Islet precursor cell (in vitro differentiated cells): ENCODE measurements around the gene TECTA.

Experiments
- DNase-seq: peaks from one replicate; pipeline ENCODE4 v3.0.0-alpha.2; 2018

The TECTA gene

GRCh38 chr11:121180183-121180582 is 79.1 kb downstream of the TECTA start:
- no peak for DNase-seq

- no peak for DNase-seq
Measured at GRCh38 chr11:121188776-121189175, 87.7 kb downstream of the TECTA start.

GRCh38 chr11:121191818-121192217 is 90.8 kb downstream of the TECTA start:
- DNase-seq, result no peak

- DNase-seq, result peak; percentile 72
Measured at GRCh38 chr11:121194731-121195596, 93.9 kb downstream of the TECTA start.

- no peak for DNase-seq
Measured at GRCh38 chr11:121198491-121198890, 97.4 kb downstream of the TECTA start.

- DNase-seq, result no peak
Measured at GRCh38 chr11:121199516-121199915, 98.5 kb downstream of the TECTA start.

- DNase-seq, result no peak
Measured at GRCh38 chr11:121206810-121207209, 105.8 kb downstream of the TECTA start.

GRCh38 chr11:121207485-121208115 is 106.6 kb downstream of the TECTA start:
- no peak for DNase-seq

GRCh38 chr11:121210445-121211080 is 109.5 kb downstream of the TECTA start:
- DNase-seq, result no peak

- no peak for DNase-seq
Measured at GRCh38 chr11:121211626-121212025, 110.6 kb downstream of the TECTA start.

- DNase-seq, result no peak
Measured at GRCh38 chr11:121212536-121213361, 111.7 kb downstream of the TECTA start.

- no peak for DNase-seq
Measured at GRCh38 chr11:121213362-121213893, 112.4 kb downstream of the TECTA start.

- no peak for DNase-seq
Measured at GRCh38 chr11:121214861-121215260, 113.8 kb downstream of the TECTA start.

GRCh38 chr11:121221496-121222200 is 120.6 kb downstream of the TECTA start:
- DNase-seq, result no peak

GRCh38 chr11:121223161-121223560 is 122.1 kb downstream of the TECTA start:
- no peak for DNase-seq

- DNase-seq, result no peak
Measured at GRCh38 chr11:121225382-121225781, 124.3 kb downstream of the TECTA start.

- no peak for DNase-seq
Measured at GRCh38 chr11:121226415-121227263, 125.6 kb downstream of the TECTA start.

- DNase-seq, result no peak
Measured at GRCh38 chr11:121228851-121229250, 127.8 kb downstream of the TECTA start.

GRCh38 chr11:121229495-121230215 is 128.6 kb downstream of the TECTA start:
- DNase-seq, result no peak

GRCh38 chr11:121231576-121232278 is 130.7 kb downstream of the TECTA start:
- DNase-seq, result no peak
